Measurements from ENCODE around the gene GET3.
"Not testable (repeated sequence)": the region's sequence is repeated elsewhere in the genome, so short reads cannot be mapped to it uniquely, and the experiment has no call there.

Gene GET3

GRCh38 chr19:12792051-12792852 is 55.0 kb downstream of the GET3 start:
- DNase-seq (ENCODE audit: low spot score), result peak; percentile 76

GRCh38 chr19:12792853-12793289 is 55.6 kb downstream of the GET3 start:
- DNase-seq (ENCODE audit: low spot score), result no peak

GRCh38 chr19:12793290-12794195 is 56.2 kb downstream of the GET3 start:
- DNase-seq (ENCODE audit: low spot score), result peak; percentile 93

- no peak for DNase-seq (ENCODE audit: low spot score)
These were observed 57.1 kb downstream of the GET3 start for GRCh38 chr19:12794196-12794941.

GRCh38 chr19:12794971-12795381 is 57.7 kb downstream of the GET3 start:
- no peak for DNase-seq (ENCODE audit: low spot score)

- DNase-seq (ENCODE audit: low spot score), result peak; percentile 79
These were observed 59.1 kb downstream of the GET3 start for GRCh38 chr19:12796146-12797071.

- no peak for DNase-seq (ENCODE audit: low spot score)
These were observed 59.9 kb downstream of the GET3 start for GRCh38 chr19:12797141-12797587.

GRCh38 chr19:12797607-12798006 is 60.3 kb downstream of the GET3 start:
- DNase-seq (ENCODE audit: low spot score), result not testable (repeated sequence)

All from CD4-positive, alpha-beta T cell treated with Interleukin-6 at 100 ng/mL for 8 hours (primary cell).